Liver (tissue), 9 donors: ENCODE measurements around the gene PREX1. TPM values are rescaled to one million over a fixed set of nuclear protein-coding genes. Genes with fewer than 3 reads are reported as not detected.

Experiments used
- DNase-seq: peaks from one replicate; pipeline ENCODE4 v3.0.0-alpha.2; 2017; ENCODE audit warnings: low spot score
- H3K27ac ChIP-seq, 2 donors: one replicate each; pipeline ENCODE4 v1.7.0; 2013; ENCODE audit warnings: inconsistent platforms in 2 of 2, low read length in 2 of 2, control low read depth in 1 of 2, low read depth in 1 of 2, mild to moderate bottlenecking in 1 of 2
- H3K27me3 ChIP-seq, 4 donors: one replicate each; pipeline versions ENCODE4 v1.6.1 to v1.7.0; 2013; ENCODE audit warnings: low read length in 3 of 4, inconsistent platforms in 1 of 4, mild to moderate bottlenecking in 1 of 4, moderate library complexity in 1 of 4; ENCODE audit not compliant: control insufficient read depth in 4 of 4, insufficient read depth in 4 of 4
- H3K36me3 ChIP-seq, 4 donors: one replicate each; pipeline versions ENCODE4 v1.6.1 to v1.7.0; 2013; ENCODE audit warnings: low read length in 3 of 4, mild to moderate bottlenecking in 3 of 4, low read depth in 1 of 4, moderate library complexity in 1 of 4; ENCODE audit not compliant: control insufficient read depth in 4 of 4, insufficient read depth in 3 of 4
- H3K4me1 ChIP-seq, 4 donors: one replicate each; pipeline versions ENCODE4 v1.6.1 to v1.7.0; 2013; ENCODE audit warnings: low read length in 3 of 4, mild to moderate bottlenecking in 3 of 4, moderate library complexity in 1 of 4; ENCODE audit not compliant: control insufficient read depth in 4 of 4, insufficient read depth in 4 of 4
- H3K4me3 ChIP-seq, 3 donors: one replicate each; pipeline versions ENCODE4 v1.6.1 to v1.7.0; 2013; ENCODE audit warnings: low read length in 3 of 3, control low read depth in 1 of 3, low read depth in 1 of 3, mild to moderate bottlenecking in 1 of 3
- H3K9ac ChIP-seq, 2 donors: one replicate each; pipeline ENCODE4 v1.7.0; 2013; ENCODE audit warnings: low read length in 2 of 2, mild to moderate bottlenecking in 2 of 2, moderate library complexity in 2 of 2, control low read depth in 1 of 2, low read depth in 1 of 2
- H3K9me3 ChIP-seq, 4 donors: one replicate each; pipeline versions ENCODE4 v1.6.1 to v1.7.0; 2013; ENCODE audit warnings: low read length in 3 of 4; ENCODE audit not compliant: control insufficient read depth in 4 of 4
- ATF3 ChIP-seq: IDR thresholded peaks from 2 replicates; pipeline ENCODE4 v1.6.1; 2016; ENCODE audit warnings: antibody characterized with exemption
- EGR1 ChIP-seq, 2 donors: IDR thresholded peaks; 2 replicates each; pipeline ENCODE4 v1.6.1; 2016 to 2018; ENCODE audit warnings: antibody characterized with exemption in 2 of 2, low read depth in 2 of 2
- FOXA1 ChIP-seq: IDR thresholded peaks from 2 replicates; pipeline ENCODE4 v1.6.1; 2016; ENCODE audit warnings: antibody characterized with exemption
- FOXA2 ChIP-seq: IDR thresholded peaks from 2 replicates; pipeline ENCODE4 v1.6.1; 2016; ENCODE audit warnings: antibody characterized with exemption
- GABPA ChIP-seq, 2 donors: IDR thresholded peaks in 1 of 2; conservative IDR thresholded peaks in 1 of 2; 2 replicates each; pipeline ENCODE4 v1.6.1; 2016; ENCODE audit warnings: antibody characterized with exemption in 2 of 2, mild to moderate bottlenecking in 1 of 2, moderate library complexity in 1 of 2
- HNF4A ChIP-seq, 2 donors: conservative IDR thresholded peaks; 2 replicates each; pipeline ENCODE4 v1.6.1; 2016; ENCODE audit warnings: antibody characterized with exemption in 2 of 2, mild to moderate bottlenecking in 2 of 2
- HNF4G ChIP-seq: IDR thresholded peaks from 2 replicates; pipeline ENCODE4 v1.6.1; 2016; ENCODE audit warnings: antibody characterized with exemption
- JUND ChIP-seq, 2 donors: IDR thresholded peaks; 2 replicates each; pipeline ENCODE4 v1.6.1; 2016; ENCODE audit warnings: antibody characterized with exemption in 2 of 2
- NR2F2 ChIP-seq: IDR thresholded peaks from 2 replicates; pipeline ENCODE4 v1.6.1; 2016; ENCODE audit warnings: antibody characterized with exemption
- RAD21 ChIP-seq, 2 donors: IDR thresholded peaks; 2 replicates each; pipeline ENCODE4 v1.6.1; 2016; ENCODE audit warnings: antibody characterized with exemption in 2 of 2, mild to moderate bottlenecking in 2 of 2
- SP1 ChIP-seq: IDR thresholded peaks from 2 replicates; pipeline ENCODE4 v1.6.1; 2018; ENCODE audit warnings: antibody characterized with exemption, mild to moderate bottlenecking
- TAF1 ChIP-seq: conservative IDR thresholded peaks from 2 replicates; pipeline ENCODE4 v1.6.1; 2016; ENCODE audit warnings: antibody characterized with exemption, mild to moderate bottlenecking
- YY1 ChIP-seq: IDR thresholded peaks from 2 replicates; pipeline ENCODE4 v1.6.1; 2016; ENCODE audit warnings: antibody characterized with exemption, mild to moderate bottlenecking
- ZBTB33 ChIP-seq: IDR thresholded peaks from 2 replicates; pipeline ENCODE4 v1.6.1; 2016; ENCODE audit warnings: antibody characterized with exemption
- WGBS: extraction: QIAGEN DNeasy Blood & Tissue Kit; methylation state at CpG from one replicate; pipeline ENCODE4 v1.1.7; 2013; 5-methylcytosine and 5-hydroxymethylcytosine counted together
- polyA plus RNA-seq, 2 donors: library from polyadenylated mRNA; stranded (reverse) in 1 of 2; unstranded in 1 of 2; fragments of 200-250 nt in 1 of 2; fragments of >200 nt in 1 of 2; fragmentation: Nextera tagmentation in 1 of 2; extraction: Ambion mirVana in 1 of 2; gene quantifications; one replicate each; pipeline versions ENCODE4 v1.2.1 to v1.2.3, GENCODE V29; 2013 to 2015
- total RNA-seq, 2 donors: library from RNA; depleted of rRNA; stranded (reverse); fragments of >200 nt; gene quantifications; one replicate each; pipeline ENCODE4 v1.2.3, GENCODE V29; 2014
- TF ChIP-seq, protein P1 (sequence below): IDR thresholded peaks from 2 replicates; pipeline ENCODE4 v1.6.1; 2016; ENCODE audit warnings: antibody characterized with exemption, mild to moderate bottlenecking
- TF ChIP-seq, protein P2 (sequence below): fragments of 150-350 bp; IDR thresholded peaks from 2 replicates; pipeline ENCODE4 v1.5.1; 2017; ENCODE audit warnings: improper control_type of control experiment, low read depth, low read length; ENCODE audit not compliant: missing input control
- donor health status: healthy.
- donor health status: healthy.
- donor health status: healthy.
- donor health status: healthy.
- donor health status: healthy.

PREX1 gene
- total and polyA plus RNA-seq, 4 donors: 2.2 to 18.0 (median 10.8) TPM

DNA sequence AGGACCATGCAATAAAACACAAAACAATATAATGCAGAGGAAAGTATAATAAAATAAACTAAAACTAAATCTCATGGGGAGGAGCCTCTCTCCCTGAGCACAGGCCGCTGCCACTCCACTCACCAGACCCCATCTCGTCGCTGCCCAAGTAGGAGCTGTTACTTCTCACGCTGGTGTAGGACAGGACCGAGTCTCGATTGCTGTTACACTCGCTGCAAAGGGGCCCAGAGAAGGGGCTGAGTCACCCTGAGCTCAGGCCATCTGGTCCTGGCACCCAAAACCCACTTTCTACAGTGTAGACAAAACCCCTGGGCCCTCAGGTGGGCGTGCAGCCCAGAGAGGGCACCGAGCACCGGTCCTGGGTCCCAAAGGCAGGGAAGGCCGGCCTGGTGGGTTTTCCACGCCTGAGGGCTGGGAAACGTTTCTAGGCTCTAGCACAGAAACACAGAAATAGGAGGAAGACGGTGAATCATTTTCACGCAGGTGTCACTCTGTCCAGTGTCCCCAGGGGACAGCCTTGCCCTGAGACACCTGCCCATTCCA lies 183.4 kb downstream of the PREX1 start:
- whole genome bisulfite sequencing: 93% methylated on average over 15 of the region's 15 CpGs
- Histone ChIP-seq H3K36me3 (peaks cover 2 to 25% (median 6%) of the 10 kb centered on the region in 4 donors), H3K9me3 (no peaks in the 10 kb centered on the region), H3K4me1 (no peaks in the 10 kb centered on the region), H3K4me3 (no peak overlapping the region), H3K27me3 (no peaks in the 10 kb centered on the region), H3K27ac (no peak overlapping the region), H3K9ac (no peak overlapping the region)
- DNase-seq: no peak
- TF ChIP-seq HNF4G (no peak), EGR1 (IDR thresholded peaks at IDR 0.05; ENCODE audit: low read depth in 2 of 2) (no peak), SP1 (no peak), JUND (IDR thresholded peaks at IDR 0.05) (no peak), NR2F2 (no peak), GABPA (IDR thresholded peaks at IDR 0.05 in 1 of 2, conservative IDR thresholded peaks at IDR 0.05 in 1 of 2) (no peak), FOXA1 (no peak), YY1 (no peak), RAD21 (IDR thresholded peaks at IDR 0.05) (no peak), HNF4A (conservative IDR thresholded peaks at IDR 0.05) (no peak), TAF1 (no peak), ZBTB33 (no peak), FOXA2 (no peak)
- TF ChIP-seq, protein P1, sequence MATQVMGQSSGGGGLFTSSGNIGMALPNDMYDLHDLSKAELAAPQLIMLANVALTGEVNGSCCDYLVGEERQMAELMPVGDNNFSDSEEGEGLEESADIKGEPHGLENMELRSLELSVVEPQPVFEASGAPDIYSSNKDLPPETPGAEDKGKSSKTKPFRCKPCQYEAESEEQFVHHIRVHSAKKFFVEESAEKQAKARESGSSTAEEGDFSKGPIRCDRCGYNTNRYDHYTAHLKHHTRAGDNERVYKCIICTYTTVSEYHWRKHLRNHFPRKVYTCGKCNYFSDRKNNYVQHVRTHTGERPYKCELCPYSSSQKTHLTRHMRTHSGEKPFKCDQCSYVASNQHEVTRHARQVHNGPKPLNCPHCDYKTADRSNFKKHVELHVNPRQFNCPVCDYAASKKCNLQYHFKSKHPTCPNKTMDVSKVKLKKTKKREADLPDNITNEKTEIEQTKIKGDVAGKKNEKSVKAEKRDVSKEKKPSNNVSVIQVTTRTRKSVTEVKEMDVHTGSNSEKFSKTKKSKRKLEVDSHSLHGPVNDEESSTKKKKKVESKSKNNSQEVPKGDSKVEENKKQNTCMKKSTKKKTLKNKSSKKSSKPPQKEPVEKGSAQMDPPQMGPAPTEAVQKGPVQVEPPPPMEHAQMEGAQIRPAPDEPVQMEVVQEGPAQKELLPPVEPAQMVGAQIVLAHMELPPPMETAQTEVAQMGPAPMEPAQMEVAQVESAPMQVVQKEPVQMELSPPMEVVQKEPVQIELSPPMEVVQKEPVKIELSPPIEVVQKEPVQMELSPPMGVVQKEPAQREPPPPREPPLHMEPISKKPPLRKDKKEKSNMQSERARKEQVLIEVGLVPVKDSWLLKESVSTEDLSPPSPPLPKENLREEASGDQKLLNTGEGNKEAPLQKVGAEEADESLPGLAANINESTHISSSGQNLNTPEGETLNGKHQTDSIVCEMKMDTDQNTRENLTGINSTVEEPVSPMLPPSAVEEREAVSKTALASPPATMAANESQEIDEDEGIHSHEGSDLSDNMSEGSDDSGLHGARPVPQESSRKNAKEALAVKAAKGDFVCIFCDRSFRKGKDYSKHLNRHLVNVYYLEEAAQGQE: no peak
- TF ChIP-seq, protein P2, sequence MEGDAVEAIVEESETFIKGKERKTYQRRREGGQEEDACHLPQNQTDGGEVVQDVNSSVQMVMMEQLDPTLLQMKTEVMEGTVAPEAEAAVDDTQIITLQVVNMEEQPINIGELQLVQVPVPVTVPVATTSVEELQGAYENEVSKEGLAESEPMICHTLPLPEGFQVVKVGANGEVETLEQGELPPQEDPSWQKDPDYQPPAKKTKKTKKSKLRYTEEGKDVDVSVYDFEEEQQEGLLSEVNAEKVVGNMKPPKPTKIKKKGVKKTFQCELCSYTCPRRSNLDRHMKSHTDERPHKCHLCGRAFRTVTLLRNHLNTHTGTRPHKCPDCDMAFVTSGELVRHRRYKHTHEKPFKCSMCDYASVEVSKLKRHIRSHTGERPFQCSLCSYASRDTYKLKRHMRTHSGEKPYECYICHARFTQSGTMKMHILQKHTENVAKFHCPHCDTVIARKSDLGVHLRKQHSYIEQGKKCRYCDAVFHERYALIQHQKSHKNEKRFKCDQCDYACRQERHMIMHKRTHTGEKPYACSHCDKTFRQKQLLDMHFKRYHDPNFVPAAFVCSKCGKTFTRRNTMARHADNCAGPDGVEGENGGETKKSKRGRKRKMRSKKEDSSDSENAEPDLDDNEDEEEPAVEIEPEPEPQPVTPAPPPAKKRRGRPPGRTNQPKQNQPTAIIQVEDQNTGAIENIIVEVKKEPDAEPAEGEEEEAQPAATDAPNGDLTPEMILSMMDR: no peak

- no peak overlapping the region for H3K9ac ChIP-seq
- TF ChIP-seq, protein P2: no peak
- TF ChIP-seq TAF1 (no peak), YY1 (no peak), FOXA2 (no peak), ZBTB33 (no peak), ATF3 (no peak)
Observed at GRCh38 chr20:48642105-48642880, 185.5 kb downstream of the PREX1 start.

More at GRCh38 chr20:48642105-48642880, 185.5 kb downstream of the PREX1 start:
- Histone ChIP-seq H3K4me1 (no peaks in the 10 kb centered on the region), H3K4me3 (no peak overlapping the region), H3K36me3 (peaks cover 0 to 25% (median 7%) of the 10 kb centered on the region in 4 donors), H3K27me3 (no peaks in the 10 kb centered on the region), H3K9me3 (no peaks in the 10 kb centered on the region), H3K27ac (no peak overlapping the region)
- DNase-seq: no peak
- WGBS: 94% methylated on average over 11 of the region's 11 CpGs
